GM18526 (cell line): Measurements from ENCODE around the gene KMT2C.

Source experiments
- POLR2A ChIP-seq: IDR thresholded peaks from 3 replicates; pipeline ENCODE4 v1.6.1; 2011; ENCODE audit not compliant: insufficient read length; ENCODE audit errors: extremely low read depth

The KMT2C gene

DNA sequence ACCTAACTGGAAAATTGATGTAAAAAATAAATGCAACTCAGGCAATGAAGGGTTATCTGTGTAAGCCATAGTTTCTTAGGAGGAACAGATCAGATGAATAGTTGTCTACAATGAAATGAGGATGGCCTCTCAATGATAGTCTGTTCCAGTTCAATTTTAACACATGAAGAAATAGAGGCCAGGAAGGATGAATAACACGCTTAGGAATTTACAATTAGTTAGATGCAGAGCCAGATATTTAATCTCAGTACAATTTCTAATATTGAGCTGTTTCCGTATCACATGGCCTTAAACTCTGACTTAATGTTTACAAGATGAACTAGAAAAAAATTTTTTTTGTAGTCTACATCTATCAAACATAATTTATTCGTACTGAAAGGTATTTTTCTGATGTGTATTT, 233.7 kb downstream of the KMT2C start:
- TF ChIP-seq POLR2A: no peak

DNA sequence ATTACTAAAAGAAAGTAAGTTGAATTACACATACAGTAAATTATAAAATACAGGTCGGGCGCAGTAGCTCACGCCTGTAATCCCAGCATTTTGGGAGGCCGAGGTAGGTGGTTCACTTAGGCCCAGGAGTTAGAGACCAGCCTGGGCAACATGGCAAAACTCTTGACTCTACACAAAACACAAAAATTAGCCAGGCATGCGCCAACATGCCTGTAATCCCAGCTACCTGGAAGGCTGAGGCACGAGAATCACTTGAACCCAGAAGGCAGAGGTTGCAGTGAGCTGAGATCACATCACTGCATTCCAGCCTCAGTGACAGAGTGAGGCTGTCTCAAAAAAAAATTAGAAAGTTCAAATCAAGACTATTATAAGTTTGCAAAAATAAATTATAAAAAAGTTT, 235.4 kb downstream of the KMT2C start:
- TF ChIP-seq POLR2A: no peak

DNA sequence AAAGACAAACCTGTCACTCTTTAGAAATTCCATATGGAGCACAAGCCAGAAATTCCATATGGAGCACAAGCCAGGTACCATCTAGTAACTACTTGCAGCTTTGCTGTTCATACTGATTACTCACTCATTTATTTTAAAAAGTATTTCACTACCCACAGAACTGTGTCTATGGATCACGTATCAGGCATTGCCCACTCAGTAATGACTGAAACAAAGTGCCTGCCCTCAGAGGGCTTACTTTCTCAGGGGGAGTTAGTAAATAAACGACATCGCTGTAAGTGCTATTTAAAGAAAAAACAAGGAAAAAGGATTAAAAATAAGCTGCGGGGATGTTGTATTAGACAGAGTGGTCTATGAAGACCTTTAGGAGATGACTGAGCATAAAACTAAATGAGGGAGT, 239.4 kb downstream of the KMT2C start:
- no peak for TF ChIP-seq POLR2A

DNA sequence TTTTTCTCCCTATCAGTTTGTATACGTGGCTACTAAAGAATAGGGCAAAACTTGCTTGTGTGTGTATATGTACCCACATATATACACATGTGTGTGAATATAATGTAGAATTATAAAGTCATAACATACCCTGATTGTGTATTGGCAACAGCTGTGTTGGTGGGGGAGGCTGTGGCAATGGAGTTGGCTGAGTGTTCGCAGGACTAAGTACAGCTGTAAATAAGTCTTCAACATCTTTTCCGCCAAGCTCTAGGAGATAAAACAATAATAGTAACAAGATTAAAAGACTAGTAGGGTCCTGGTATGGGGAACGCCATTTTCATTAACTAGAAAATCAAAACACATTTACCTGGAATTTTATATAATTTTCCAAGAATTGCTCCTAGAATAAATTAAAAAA, 241.9 kb downstream of the KMT2C start:
- TF ChIP-seq POLR2A: no peak

DNA sequence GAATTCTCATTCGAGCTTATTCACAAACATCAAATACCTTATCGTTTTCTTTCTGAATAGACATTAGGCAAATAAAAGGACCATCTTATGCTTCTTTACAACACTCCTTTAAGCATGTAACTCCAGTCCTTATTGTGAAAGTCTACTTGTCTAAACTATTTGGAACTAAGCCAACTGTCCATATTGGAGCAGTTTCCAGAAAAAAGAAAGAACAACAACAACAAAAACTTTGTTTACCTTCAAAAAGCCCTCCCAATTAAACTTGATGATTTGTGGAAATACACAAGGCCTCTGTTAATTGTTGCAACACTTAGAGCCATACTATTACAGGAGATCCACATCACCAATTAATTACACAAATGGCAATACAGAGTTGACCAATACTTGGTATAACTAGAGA, 246.7 kb downstream of the KMT2C start:
- no peak for TF ChIP-seq POLR2A

DNA sequence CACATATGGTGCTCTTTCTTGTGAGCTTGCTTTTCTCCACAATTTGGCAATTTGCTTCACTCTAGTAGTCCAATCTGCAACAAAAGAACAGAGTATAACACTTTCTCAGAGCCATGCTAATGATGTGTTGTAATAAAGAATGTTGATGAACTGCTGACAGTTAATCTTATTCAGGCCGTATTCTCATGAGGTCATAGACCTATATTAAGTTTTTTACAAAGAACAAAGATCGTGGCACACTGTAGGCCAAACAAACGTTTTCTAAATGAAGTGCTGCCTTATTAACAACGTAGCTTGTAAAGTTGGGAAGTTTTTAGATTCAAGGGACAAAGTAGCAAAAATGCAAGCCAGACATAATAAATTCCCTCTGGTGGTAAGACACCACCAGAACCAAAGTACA, 250.2 kb downstream of the KMT2C start:
- TF ChIP-seq POLR2A: no peak

GRCh38 chr7:152180587-152180986, 255.2 kb downstream of the KMT2C start:
- no peak for TF ChIP-seq POLR2A

DNA sequence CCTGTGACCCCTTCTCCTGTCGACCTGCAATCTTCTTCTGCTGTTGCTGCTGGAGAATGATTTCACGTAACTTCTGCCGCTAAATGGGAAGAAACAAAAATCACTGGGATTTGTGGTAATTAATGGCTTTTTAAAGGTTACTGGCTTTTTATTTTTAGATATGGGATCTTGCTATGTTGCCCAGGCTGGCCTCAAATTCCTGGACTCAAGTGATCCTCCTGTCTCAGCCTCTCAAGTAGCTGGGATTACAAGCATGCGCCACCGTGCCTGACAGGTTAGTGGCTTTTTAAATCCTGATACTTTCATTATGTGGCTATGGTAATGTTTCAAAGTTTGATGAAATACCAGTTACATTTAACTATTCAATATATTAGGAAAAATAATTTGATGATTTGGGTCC, 255.8 kb downstream of the KMT2C start:
- no peak for TF ChIP-seq POLR2A

GRCh38 chr7:152178405-152179058, 257.3 kb downstream of the KMT2C start:
- TF ChIP-seq POLR2A: no peak

DNA sequence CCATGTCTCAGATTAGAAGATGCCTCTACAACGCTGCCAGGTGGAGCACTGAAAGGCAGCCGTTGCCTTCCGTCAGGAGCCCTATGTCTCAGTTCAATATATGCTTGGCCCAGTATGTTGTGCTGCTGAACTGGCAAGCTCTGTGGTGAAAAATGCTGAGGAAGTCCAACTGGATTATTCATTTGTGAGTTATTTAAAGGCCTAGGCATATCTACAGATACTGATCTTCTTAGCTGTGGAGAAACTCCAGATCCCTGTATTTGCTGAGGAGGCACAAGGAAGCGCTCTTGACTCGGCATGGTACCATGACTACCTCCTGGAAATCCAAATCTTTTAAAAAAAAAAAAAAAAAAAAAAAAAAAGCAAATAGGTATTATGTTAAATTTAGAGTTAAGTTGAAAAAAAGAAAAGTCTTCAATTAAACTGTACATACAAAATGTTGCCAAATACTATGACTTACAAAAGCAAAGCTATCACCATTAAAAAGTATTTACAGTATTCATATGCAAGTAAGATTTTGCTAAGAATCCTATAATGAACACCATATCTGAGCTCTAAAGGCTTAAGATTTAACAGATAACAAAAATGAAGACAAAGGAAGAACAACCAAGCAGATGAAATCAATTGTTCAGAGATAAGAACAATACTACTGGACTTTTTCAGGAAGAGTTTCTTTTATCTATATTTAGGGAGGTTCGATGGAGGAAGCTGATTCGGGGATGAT, 258.0 kb downstream of the KMT2C start:
- no peak for TF ChIP-seq POLR2A

GRCh38 chr7:152176797-152177196, 259.0 kb downstream of the KMT2C start:
- no peak for TF ChIP-seq POLR2A

DNA sequence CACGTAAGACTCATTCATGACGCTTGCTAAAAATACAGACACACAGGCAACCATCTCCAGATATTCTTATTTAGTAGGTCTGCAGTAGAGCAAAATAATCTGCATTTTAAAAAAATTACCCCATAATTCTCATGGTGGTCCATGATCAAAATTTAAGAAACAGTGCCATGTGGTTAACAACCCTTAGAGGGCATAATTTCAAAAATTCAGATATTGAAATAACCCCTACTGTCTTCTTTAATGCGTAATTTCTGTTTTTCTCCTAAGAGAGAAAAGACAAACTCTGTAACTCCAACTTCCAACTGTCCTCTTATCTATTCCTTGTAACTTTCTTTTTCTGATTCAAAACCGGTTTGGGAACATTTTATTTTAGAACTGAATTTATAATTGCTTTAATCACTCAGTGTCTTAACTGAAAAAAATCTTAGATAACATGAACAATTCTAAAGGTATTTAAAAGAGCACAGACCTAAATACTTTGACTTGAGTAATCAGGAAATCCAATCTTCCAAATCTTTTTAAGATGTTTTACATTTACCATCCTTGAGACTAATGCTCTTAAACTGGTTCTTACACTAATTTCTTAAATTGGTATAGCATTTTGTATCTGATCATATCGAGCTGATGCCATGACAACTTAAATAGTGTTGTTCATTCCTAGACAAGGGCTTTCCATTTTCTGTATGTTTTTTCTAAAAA, 262.3 kb downstream of the KMT2C start:
- no peak for TF ChIP-seq POLR2A

GRCh38 chr7:152162287-152162686, 273.5 kb downstream of the KMT2C start:
- no peak for TF ChIP-seq POLR2A

- no peak for TF ChIP-seq POLR2A
These were observed 274.6 kb downstream of the KMT2C start for GRCh38 chr7:152161171-152161570.

DNA sequence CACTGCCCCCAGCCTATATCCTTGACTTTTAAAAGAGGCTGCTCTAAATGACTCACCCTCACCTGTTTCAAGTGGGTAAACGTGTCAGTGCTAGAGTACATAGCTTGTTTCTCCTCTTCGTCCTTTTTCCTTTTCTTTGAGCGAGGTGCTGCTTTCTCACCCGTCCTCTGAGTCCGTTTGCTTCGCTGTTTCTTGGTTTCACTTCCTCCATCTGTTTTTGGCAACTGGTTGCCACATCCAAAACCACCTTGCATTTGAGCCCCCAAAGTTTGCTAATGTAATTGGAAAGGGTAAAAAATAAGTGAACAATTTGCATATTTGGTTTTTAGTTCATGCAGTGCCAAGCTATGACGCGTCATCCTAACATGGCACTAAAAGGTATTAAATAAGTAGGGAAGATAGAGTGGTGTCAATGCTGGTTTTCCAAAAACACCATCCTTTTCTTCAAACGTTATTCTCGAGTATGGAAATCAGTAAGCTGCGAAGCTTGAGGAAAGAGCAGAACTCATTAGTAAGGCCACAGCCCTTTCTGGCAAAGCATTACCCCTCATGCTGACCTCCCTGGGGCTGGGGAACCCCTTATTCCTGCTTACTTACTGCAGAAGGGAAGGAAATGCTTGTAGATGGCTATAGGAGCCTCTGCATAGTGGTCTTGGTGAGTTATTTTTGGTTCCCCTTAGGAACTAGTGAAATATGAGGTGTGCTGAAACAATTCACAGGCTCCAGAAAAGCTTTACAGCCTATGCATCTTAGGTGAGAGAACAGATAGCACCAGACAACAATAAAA, 276.8 kb downstream of the KMT2C start:
- TF ChIP-seq POLR2A: no peak

- TF ChIP-seq POLR2A: no peak
These were observed 283.5 kb downstream of the KMT2C start for GRCh38 chr7:152152267-152152666.

- no peak for TF ChIP-seq POLR2A
These were observed 286.4 kb downstream of the KMT2C start for GRCh38 chr7:152149363-152149762.
